ENCODE results near the gene MAN1C1.

DNA sequence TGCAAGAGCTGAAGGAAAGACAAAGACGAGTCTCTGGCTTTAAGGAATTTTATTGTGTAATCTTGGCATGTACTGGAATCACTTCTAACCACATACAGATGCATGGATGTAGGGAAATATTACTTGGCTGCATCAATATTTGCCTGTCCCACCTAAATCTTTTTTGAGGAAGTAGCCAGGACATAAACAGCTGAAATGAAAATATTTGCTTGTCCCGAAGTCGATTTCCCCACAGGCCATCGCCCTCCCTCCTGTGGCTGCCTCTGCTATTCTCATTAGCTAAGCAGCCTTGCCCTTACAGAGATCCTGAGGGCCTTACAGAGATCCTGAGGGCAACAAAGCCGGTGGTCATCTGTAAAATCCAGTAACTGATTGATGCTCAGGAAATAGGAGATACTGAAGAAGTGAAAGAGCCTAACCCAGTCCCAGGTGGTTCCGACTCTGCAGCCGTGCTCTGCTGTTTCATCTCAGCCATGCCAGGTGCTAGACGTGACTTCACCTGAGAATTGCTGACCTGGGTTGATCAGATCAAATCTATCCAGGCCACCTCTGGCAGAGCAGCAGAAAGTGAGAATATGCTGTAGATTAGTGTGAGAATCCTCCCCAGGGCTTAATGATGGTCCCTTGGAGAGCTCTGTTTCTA, 25.5 kb downstream of the MAN1C1 start:
- TF ChIP-seq, protein P1, sequence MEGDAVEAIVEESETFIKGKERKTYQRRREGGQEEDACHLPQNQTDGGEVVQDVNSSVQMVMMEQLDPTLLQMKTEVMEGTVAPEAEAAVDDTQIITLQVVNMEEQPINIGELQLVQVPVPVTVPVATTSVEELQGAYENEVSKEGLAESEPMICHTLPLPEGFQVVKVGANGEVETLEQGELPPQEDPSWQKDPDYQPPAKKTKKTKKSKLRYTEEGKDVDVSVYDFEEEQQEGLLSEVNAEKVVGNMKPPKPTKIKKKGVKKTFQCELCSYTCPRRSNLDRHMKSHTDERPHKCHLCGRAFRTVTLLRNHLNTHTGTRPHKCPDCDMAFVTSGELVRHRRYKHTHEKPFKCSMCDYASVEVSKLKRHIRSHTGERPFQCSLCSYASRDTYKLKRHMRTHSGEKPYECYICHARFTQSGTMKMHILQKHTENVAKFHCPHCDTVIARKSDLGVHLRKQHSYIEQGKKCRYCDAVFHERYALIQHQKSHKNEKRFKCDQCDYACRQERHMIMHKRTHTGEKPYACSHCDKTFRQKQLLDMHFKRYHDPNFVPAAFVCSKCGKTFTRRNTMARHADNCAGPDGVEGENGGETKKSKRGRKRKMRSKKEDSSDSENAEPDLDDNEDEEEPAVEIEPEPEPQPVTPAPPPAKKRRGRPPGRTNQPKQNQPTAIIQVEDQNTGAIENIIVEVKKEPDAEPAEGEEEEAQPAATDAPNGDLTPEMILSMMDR (IDR thresholded peaks at IDR 0.05), result no peak
- TF ChIP-seq POLR2A (IDR thresholded peaks at IDR 0.05) (no peak), POLR2AphosphoS5 (IDR thresholded peaks at IDR 0.05) (no peak)
